ENCODE data around the gene JUNB.

Gene JUNB

GRCh38 chr19:12833418-12833737, 42.1 kb downstream of the JUNB start:
- no peak for TF ChIP-seq CTCF (IDR thresholded peaks at IDR 0.05; ENCODE audit: low read depth, low read length, missing control alignments)
- no peak for DNase-seq (ENCODE audit: extremely low read depth, low read depth)
- no peak overlapping the region for H3K4me3 ChIP-seq (replicated peaks; ENCODE audit: low read depth, low read length)

- no peak for DNase-seq (ENCODE audit: extremely low read depth, low read depth)
- H3K4me3 ChIP-seq (replicated peaks; ENCODE audit: low read depth, low read length): peak overlapping the region; percentile 36
- TF ChIP-seq CTCF (IDR thresholded peaks at IDR 0.05; ENCODE audit: low read depth, low read length, missing control alignments): no peak
Observed at GRCh38 chr19:12833738-12834565, 42.7 kb downstream of the JUNB start.

- no peak for DNase-seq (ENCODE audit: extremely low read depth, low read depth)
- peak within 1 kb of the TSS; percentile 36 for H3K4me3 ChIP-seq (replicated peaks; ENCODE audit: low read depth, low read length)
- no peak for TF ChIP-seq CTCF (IDR thresholded peaks at IDR 0.05; ENCODE audit: low read depth, low read length, missing control alignments)
Observed at GRCh38 chr19:12834566-12834943, 43.3 kb downstream of the JUNB start, which contains the start of gene RTBDN. Gene RTBDN, minus strand, starts transcription at chr19:12834579. Its CDS starts 4,600 bp downstream, at chr19:12829979.

- no peak for TF ChIP-seq CTCF (IDR thresholded peaks at IDR 0.05; ENCODE audit: low read depth, low read length, missing control alignments)
- H3K4me3 ChIP-seq (replicated peaks; ENCODE audit: low read depth, low read length): no peak overlapping the region
- DNase-seq (ENCODE audit: extremely low read depth, low read depth): no peak
Observed at GRCh38 chr19:12834976-12835757, 43.9 kb downstream of the JUNB start.

GRCh38 chr19:12836529-12836863, 45.2 kb downstream of the JUNB start:
- no peak for TF ChIP-seq CTCF (IDR thresholded peaks at IDR 0.05; ENCODE audit: low read depth, low read length, missing control alignments)
- DNase-seq (ENCODE audit: extremely low read depth, low read depth): no peak
- no peak overlapping the region for H3K4me3 ChIP-seq (replicated peaks; ENCODE audit: low read depth, low read length)

- TF ChIP-seq CTCF (IDR thresholded peaks at IDR 0.05; ENCODE audit: low read depth, low read length, missing control alignments): no peak
Observed at GRCh38 chr19:12837225-12837624, 45.9 kb downstream of the JUNB start.

More at GRCh38 chr19:12837225-12837624, 45.9 kb downstream of the JUNB start:
- no peak for DNase-seq (ENCODE audit: extremely low read depth, low read depth)
- no peak overlapping the region for H3K4me3 ChIP-seq (replicated peaks; ENCODE audit: low read depth, low read length)

Measured in HFF-Myc (cell line).